GM18873 (cell line): ENCODE results near the gene THOC5.
"Not testable (repeated sequence)": the region's sequence is repeated elsewhere in the genome, so short reads cannot be mapped to it uniquely, and the experiment has no call there.

Experiments used
- ATAC-seq: cut with Tn5 transposase; IDR thresholded peaks from one replicate; pipeline ENCODE4 v1.9.1; 2021; ENCODE audit warnings: mild to moderate bottlenecking, moderate library complexity, moderate number of reproducible peaks; ENCODE audit not compliant: unreplicated experiment, low FRiP score

The THOC5 gene

DNA sequence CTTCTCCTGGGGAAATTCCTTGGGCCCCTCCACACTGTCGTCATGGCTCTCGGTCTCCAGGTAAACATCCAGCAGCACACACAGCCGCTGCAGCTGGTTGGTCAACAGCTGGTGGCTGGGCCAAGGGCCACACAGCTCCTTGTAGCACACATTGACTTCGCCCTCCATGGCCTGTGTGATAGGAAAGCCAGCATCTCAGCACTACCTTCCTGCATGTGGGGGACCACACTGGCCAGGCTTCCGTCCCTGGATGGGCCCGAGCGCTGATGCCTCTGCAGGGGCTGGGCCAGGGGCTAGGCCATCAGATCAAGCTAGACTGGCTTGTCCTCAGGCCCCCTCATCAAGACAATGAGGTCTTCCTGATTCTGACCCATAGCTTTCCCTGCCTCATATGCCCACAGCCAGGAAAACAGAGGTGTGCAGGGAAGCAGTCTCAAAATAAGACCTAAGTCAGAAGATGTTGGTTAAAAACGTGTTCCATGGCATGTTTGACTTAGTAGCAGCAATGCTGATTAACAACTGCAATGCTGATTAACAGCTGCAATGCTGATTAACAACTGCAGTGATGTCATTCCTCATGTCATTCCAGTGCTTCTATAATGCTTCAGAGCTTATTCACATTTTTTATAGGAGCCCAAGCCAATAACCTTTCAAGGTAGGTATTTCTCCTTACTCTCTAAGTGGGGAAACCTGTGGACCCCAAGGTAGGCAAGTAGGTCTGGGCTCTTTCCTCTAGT is 42.3 kb downstream of the THOC5 start:
- ATAC-seq = no peak

DNA sequence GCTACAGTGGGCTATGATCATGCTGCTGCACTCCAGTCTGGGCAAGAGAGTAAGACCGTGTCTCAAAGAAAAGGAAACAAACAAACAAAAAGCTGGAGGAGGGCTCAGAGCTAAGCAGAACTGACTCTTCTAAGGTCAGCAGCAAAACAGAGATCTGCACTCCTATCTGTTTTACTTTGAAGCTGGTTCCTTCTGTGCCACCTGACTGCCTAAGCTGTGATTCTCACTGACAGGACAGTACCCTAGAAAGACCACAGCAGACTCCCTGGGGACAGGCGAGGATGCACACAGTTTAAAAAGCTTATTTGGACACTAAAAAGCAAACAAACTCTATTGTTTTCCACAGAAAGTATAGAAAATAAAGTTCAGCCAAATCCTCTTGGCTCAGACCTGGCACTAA is 43.0 kb downstream of the THOC5 start:
- no peak for ATAC-seq

DNA sequence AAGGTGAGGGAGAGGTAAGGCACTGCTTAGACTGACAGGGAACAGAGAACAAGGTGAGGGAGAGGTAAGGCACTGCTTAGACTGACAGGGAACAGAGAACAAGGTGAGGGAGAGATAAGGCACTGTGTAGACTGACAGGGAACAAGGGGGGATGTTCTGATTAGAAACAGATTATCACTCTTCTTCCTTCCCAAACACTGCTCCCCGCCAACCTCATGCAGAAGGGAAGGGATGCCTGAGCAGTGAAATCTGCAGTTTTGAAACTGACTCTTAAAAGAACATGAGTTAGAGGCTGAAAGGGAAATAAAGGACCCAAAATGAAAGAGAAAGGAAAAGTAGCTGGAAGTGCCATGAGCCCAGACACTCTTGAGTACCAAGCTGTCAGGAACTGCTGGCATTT is 43.7 kb downstream of the THOC5 start:
- no peak for ATAC-seq

DNA sequence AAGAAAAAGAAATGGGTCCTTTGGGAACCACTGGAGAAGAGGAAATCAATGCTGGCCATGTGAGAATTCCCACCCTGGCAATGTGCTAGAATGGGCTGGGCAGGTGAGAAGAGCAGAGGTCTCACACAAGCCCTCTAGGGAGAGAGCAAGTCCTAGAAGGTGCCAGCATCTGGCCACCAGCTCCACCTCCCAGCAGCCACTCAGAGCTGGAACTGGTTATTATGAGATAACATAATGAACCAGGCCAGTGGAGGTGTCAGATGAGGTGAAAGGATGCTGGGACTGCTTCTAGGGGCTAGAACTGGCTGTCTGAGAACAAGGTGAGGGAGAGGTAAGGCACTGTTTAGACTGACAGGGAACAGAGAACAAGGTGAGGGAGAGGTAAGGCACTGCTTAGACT is 44.3 kb downstream of the THOC5 start:
- no peak for ATAC-seq

DNA sequence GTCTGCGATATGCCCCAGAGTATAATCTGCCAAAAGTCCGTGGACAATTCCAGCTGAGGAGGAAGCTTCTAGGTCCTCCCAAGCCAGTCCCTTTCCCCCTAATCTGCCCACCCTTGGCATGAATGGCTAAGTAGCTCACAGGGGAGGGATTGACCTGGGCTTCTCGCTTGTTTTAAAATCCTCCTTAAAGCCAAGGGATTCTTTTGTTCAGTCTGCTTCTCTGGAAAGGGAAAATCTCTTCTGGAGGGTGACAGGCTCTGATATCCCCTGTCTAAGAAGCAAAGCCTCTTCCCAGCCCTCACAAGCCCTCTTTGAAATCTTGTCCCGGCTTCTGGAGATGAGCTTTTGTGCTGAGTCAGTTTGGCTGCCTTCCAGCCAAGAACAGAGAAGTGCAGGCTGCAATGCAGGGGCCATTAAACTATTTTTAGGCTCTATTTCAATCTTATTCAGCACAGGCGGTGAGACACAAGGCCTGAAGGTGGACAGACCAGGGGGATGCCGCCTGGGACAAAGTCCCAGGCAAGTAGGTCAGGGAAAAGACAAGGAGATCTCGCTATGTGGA is 49.7 kb downstream of the THOC5 start:
- no peak for ATAC-seq

DNA sequence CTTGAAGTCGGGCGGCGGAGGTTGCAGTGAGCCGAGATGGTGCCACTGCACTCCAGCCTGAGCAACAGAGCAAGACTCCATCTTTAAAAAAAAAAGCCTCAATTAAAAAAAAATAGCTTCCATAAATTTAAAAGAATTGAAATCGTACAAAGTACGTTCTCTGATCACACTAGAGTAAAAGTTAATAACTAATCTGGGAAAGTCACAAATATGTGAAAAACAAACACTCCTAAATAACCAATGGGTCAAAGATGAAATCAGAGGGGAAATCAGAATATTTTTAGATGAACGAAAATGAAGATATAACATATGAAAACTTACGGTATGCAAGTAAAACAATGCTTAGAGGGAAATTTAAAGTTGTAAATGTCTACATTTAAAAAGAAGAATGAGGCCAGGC is 53.7 kb downstream of the THOC5 start:
- ATAC-seq = no peak

DNA sequence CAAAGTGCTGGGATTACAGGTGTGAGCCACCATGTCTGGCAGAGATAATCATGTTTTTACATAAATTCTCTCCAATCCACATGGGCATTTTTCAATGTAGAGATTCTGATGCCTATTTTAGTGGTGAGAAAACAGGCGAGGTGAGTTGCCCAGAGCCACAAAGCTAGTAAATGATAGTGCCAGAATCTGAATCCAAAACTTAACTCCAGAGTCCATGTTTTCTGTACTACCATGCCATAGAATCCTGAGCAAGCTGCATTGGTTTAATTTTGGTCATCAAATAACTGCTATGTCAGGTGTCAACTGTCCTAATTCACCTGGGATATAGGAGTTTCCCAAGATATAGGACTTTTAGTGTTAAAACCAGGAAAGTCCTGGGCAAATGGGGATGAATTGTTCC is 59.9 kb downstream of the THOC5 start:
- no peak for ATAC-seq

DNA sequence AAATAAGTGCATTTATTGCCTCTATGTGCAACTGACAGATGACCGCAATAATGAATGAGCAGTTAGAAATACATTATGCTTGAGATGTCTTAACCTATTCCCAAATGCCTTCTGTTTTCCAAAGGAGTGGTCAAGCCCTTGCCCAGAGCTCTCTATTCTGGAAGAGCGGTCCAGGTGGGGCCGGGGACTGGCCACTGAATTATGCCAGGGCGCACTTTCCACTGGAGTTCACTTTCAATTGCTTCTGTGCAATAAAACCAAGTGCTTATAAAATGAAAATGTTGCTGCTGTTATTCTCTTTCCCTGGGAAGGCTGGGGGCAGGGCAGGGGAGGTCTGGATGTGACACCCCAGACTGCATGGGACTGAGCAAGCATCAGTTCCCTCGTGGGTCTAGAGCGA is 62.5 kb downstream of the THOC5 start:
- no peak for ATAC-seq

DNA sequence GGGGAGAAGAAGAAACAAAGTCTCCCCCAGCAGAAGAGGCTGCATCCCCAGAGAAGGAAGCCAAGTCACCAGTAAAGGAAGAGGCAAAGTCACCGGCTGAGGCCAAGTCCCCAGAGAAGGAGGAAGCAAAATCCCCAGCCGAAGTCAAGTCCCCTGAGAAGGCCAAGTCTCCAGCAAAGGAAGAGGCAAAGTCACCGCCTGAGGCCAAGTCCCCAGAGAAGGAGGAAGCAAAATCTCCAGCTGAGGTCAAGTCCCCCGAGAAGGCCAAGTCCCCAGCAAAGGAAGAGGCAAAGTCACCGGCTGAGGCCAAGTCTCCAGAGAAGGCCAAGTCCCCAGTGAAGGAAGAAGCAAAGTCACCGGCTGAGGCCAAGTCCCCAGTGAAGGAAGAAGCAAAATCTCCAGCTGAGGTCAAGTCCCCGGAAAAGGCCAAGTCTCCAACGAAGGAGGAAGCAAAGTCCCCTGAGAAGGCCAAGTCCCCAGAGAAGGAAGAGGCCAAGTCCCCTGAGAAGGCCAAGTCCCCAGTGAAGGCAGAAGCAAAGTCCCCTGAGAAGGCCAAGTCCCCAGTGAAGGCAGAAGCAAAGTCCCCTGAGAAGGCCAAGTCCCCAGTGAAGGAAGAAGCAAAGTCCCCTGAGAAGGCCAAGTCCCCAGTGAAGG is 64.3 kb downstream of the THOC5 start:
- ATAC-seq = not testable (repeated sequence)

DNA sequence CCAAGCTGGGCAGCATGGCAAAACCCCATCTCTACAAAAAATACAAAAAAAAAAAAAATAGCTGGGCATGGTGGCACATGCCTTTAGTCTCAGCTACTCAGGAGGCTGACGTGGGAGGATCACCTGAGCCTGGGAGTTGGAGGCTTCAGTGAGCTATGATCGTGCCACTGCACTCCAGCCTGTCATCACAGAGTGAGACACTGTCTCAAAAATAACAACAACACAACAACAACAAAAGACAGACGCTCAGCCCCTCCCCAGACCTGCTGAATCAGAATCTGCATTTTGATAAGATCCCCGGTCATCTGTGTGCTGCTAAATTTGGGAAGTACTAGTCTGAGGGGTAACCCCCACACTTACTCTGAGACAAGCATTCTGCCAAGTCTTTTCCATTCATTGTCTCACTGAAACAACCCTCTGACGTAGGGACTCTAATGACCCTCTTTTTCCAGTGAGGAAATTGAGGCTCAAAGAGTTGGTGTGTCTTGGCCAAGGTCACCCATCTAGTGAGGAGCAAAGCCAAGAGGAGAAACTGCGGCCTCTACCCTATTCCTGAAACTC is 66.1 kb downstream of the THOC5 start:
- no peak for ATAC-seq

DNA sequence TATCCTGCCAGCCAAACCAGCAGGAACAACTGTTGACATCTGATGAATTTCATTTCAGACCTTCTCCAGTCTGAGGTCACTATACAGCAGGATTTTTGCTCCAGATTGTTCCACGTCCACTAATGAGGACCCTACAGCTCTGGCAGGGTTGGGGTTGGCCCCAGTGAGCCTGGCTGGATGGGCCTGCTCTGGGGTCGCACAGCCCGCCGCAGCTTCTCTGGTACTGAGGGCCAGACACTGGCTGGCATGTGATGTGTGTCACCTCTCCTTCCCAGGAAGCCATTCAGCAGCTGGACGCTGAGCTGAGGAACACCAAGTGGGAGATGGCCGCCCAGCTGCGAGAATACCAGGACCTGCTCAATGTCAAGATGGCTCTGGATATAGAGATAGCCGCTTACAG is 68.1 kb downstream of the THOC5 start:
- ATAC-seq = no peak

DNA sequence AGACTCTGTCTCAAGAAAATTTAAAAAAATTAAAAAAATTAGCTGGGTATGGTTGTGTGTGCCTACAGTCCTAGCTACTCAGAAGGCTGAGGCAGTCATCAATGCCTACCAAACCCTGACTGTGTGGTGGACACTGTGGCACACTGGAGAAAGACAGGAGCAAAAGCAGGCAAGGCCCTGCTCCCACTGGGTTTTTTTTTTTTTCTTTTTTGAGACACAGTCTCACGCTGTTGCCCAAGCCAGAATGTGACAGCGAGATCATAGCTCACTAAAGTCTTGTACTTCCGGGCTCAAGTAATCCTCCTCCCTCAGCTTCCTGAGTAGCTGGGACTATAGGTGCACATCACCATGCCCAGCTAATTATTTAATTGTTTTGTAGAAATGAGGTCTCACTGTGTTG is 68.9 kb downstream of the THOC5 start:
- ATAC-seq = no peak

DNA sequence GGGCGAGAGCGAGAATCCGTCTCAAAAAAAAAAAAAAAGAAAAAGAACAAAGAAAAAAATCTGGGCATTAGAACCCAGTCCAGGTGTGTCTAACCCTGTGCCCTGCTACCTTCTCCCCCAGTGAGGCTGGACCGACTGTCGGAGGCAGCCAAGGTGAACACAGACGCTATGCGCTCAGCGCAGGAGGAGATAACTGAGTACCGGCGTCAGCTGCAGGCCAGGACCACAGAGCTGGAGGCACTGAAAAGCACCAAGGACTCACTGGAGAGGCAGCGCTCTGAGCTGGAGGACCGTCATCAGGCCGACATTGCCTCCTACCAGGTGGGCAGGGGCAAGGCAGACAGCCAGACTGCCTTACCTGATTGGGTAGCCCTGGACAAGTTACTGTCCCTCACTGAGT is 70.3 kb downstream of the THOC5 start:
- ATAC-seq = no peak

DNA sequence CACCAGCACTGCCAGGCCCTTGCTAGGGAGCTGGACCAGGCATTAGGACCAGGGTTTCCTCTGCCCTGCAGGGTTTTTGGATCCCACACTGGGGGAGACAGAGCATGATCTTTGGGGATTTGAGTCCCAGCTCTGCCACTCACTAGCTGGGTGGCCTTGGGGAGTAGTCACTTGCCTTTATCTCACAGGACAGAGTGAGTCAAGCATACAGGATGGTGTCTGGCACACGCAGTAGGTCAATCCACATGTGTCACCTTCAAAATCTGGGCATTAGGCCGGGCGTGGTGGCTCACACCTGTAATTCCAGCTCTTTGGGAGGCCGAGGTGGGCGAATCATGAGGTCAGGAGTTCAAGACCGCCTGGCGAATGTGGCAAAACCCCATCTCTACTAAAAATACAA is 70.8 kb downstream of the THOC5 start:
- no peak for ATAC-seq

DNA sequence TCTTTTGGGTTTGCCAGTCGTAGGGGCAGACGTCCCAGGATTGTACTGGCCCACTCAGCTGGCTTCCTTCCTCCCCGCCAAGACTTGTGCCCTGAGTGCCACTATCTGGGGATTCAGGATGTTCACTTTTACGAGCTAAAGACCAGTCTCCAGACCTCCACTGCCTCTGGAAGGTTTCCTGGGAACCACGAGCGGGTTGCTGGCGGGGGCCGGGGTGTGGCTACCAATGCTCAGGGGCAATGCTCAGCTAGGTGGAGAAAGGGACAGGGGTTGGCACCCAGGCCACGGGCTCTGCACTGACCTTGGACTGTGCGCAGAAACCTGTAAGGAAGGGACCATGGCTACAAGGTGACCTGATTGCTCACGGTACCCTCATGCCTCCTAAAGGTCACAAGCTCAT is 71.3 kb downstream of the THOC5 start:
- ATAC-seq = no peak

DNA sequence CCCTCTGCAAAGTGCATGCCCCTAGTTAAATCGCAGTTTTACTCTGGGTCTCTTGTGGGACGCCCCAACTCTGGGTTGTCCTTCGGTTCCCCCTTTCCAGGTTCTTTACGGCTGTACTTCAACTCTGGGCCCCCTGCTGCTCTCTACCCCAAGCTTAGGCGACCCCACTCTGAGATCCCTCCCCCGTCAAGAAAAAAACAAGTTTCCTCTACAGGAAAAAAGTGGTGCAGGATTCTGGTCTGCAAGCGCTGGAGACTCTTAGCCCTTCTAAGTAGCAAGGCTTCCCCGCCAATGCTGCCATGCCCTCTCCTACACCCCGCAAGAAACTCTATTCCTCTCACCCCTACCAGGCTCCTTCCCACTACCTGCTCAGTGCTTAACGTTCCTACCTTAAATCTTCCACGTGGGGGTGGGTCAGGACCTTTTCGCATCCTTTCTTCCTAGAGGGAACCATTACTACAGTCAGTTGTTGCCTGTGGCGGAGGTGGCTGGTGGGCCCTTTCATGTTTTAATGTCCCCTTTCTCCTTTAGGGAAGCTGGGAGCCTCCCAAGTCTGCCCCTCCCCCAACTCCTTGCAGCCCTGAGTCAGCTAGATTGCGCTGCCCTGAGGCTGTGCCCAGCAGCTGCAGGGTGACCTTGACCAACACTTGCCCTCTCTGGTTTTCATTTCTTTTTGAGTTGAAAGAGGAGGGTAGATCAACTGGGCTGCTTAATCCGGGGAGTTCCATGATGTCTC is 72.1 kb downstream of the THOC5 start:
- ATAC-seq = no peak

DNA sequence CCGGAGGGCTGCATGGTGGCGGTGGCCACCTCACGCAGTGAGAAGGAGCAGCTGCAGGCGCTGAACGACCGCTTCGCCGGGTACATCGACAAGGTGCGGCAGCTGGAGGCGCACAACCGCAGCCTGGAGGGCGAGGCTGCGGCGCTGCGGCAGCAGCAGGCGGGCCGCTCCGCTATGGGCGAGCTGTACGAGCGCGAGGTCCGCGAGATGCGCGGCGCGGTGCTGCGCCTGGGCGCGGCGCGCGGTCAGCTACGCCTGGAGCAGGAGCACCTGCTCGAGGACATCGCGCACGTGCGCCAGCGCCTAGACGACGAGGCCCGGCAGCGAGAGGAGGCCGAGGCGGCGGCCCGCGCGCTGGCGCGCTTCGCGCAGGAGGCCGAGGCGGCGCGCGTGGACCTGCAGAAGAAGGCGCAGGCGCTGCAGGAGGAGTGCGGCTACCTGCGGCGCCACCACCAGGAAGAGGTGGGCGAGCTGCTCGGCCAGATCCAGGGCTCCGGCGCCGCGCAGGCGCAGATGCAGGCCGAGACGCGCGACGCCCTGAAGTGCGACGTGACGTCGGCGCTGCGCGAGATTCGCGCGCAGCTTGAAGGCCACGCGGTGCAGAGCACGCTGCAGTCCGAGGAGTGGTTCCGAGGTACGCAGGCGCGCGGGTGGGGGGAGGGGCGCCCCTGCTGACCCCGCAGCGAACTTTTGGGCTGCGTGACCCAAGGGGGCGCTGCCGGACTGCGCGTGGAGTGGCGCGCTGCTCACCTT is 72.9 kb downstream of the THOC5 start:
- no peak for ATAC-seq

DNA sequence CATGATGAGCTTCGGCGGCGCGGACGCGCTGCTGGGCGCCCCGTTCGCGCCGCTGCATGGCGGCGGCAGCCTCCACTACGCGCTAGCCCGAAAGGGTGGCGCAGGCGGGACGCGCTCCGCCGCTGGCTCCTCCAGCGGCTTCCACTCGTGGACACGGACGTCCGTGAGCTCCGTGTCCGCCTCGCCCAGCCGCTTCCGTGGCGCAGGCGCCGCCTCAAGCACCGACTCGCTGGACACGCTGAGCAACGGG is 73.4 kb downstream of the THOC5 start:
- ATAC-seq = no peak

DNA sequence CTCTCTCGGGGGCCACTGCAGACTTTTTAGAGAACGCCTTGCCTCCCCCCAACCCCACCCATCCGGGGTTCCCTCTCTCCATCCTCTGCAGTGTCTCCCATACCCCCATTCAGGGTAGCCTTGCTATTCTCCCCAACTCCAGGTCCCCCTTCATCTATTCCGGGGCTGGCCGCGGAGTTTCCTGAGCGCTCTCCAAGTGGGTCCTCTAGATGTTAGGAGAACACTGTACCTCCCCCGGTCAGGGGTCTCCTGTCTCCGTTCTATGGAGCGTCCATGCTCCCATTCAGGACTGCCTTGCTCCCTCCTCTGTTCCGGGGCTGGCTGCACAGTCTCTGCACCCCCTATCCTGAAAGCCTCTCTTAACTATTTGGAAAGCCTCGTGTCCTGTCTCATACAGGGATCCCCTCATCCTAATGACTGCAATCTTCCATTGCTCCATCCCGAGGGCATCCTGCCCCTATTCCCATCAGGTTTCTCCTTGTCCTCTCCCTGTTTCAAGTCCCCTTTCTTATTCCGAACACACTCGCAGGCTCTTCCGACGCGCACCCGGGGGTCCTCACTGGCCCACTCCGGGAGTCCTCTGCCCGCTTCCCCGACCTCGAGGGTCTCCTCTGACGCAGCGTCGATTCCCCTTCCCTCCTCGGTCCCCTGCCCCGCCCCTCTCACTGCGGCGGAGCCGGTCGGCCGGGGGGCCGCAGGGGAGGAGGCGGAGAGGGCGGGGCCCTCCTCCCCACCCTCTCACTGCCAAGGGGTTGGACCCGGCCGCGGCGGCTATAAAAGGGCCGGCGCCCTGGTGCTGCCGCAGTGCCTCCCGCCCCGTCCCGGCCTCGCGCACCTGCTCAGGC is 73.9 kb downstream of the THOC5 start, which contains the start of gene NEFH:
Gene NEFH, plus strand, starts transcription at position 802 of the 845 bp plus-strand sequence. CDS start 45 bp downstream, outside the sequence.
- no peak for ATAC-seq
